HEK293T (cell line): ENCODE data around the gene SYMPK.

Experiments
- CTBP1 ChIP-seq: fragments of 450-650 bp; IDR thresholded peaks from 2 replicates; pipeline ENCODE4 v1.6.1; 2016; ENCODE audit warnings: borderline replicate concordance
- ELF4 ChIP-seq: fragments of 450-650 bp; IDR thresholded peaks from 2 replicates; pipeline ENCODE4 v1.6.1; 2017; ENCODE audit warnings: antibody characterized with exemption
- FOXA1 ChIP-seq: fragments of 450-650 bp; IDR thresholded peaks from 2 replicates; pipeline ENCODE4 v1.6.1; 2016; ENCODE audit warnings: mild to moderate bottlenecking
- FOXM1 ChIP-seq: fragments of 450-650 bp; IDR thresholded peaks from 2 replicates; pipeline ENCODE4 v1.6.1; 2017; ENCODE audit warnings: mild to moderate bottlenecking, borderline replicate concordance
- HDGF ChIP-seq: fragments of 450-650 bp; IDR thresholded peaks from 2 replicates; pipeline ENCODE4 v1.6.1; 2017; ENCODE audit warnings: antibody characterized with exemption, borderline replicate concordance
- SP1 ChIP-seq: fragments of 450-650 bp; IDR thresholded peaks from 2 replicates; pipeline ENCODE4 v1.6.1; 2017
- SUZ12 ChIP-seq: fragments of 450-650 bp; IDR thresholded peaks from 2 replicates; pipeline ENCODE4 v1.6.1; 2016; ENCODE audit warnings: mild to moderate bottlenecking
- TARDBP ChIP-seq: fragments of 450-650 bp; IDR thresholded peaks from 2 replicates; pipeline ENCODE4 v1.6.1; 2016
- ZNF384 ChIP-seq: fragments of 450-650 bp; IDR thresholded peaks from 2 replicates; pipeline ENCODE4 v1.6.1; 2016

GRCh38 chr19:45781214-45782161 is 81.5 kb downstream of the SYMPK start:
- no peak for TF ChIP-seq ELF4
- TF ChIP-seq TARDBP: no peak
- TF ChIP-seq FOXM1: no peak
- TF ChIP-seq SUZ12: no peak
- no peak for TF ChIP-seq SP1
- no peak for TF ChIP-seq ZNF384
- TF ChIP-seq FOXA1: no peak
- no peak for TF ChIP-seq HDGF
- TF ChIP-seq CTBP1: no peak
